GM12891 (cell line): ENCODE results near the gene SRGAP1.

ENCODE experiments used
- DNase-seq: peaks from one replicate; pipeline ENCODE4 v3.0.0; 2011; ENCODE audit warnings: low spot score; ENCODE audit not compliant: insufficient read length
- FAIRE-seq: peaks from 2 replicates; lab custom pipeline; 2011; peaks lifted over from hg19 to GRCh38; lab: Jason Lieb, UNC
- PAX5 ChIP-seq: IDR thresholded peaks from 2 replicates; pipeline ENCODE4 v1.6.1; 2011; ENCODE audit warnings: low read length, moderate library complexity, mild to moderate bottlenecking; ENCODE audit not compliant: insufficient read depth, severe bottlenecking
- POLR2A ChIP-seq: IDR thresholded peaks from 2 replicates; pipeline ENCODE4 v1.6.1; 2011; ENCODE audit warnings: low read depth, low read length, control low read depth
- POLR2AphosphoS5 ChIP-seq: IDR thresholded peaks from 2 replicates; pipeline ENCODE4 v1.6.1; 2011; ENCODE audit warnings: low read depth, low read length, control low read depth
- POU2F2 ChIP-seq: IDR thresholded peaks from 2 replicates; pipeline ENCODE4 v1.6.1; 2011; ENCODE audit warnings: low read depth, mild to moderate bottlenecking, control low read depth, low read length, moderate library complexity
- SPI1 ChIP-seq: IDR thresholded peaks from 2 replicates; pipeline ENCODE4 v1.6.1; 2011; ENCODE audit warnings: low read depth, low read length, control low read depth
- TAF1 ChIP-seq: IDR thresholded peaks from 2 replicates; pipeline ENCODE4 v1.6.1; 2011; ENCODE audit warnings: low read depth, low read length, control low read depth

Gene SRGAP1

DNA sequence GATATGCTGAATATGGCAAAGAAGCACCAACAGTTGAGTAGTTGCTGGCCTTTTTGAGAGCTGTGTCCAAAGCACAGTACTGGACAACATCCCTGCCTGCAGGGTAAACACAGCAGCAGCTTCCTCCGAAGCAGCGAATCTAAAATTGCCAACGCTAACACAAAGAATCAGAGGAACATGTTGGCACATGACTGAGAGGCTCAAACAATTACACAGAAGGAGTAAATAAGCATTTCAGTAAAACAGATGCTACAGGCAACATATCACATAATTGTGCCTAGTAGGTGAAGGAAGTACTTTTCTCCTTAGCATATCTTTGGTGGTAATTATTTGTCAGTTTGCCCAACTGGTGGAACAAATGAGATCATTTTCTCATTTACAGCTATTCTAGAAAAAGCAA is 325.5 kb downstream of the SRGAP1 start:
- DNase-seq (no peak), FAIRE-seq (no peak)
- TF ChIP-seq SPI1 (no peak), PAX5 (no peak), POLR2A (no peak), TAF1 (no peak), POU2F2 (no peak), POLR2AphosphoS5 (no peak)

- DNase-seq (no peak), FAIRE-seq (no peak)
- TF ChIP-seq SPI1 (no peak), PAX5 (no peak), POU2F2 (no peak), POLR2A (no peak), POLR2AphosphoS5 (no peak), TAF1 (no peak)
Observed at GRCh38 chr12:64170730-64171129, 326.2 kb downstream of the SRGAP1 start.

DNA sequence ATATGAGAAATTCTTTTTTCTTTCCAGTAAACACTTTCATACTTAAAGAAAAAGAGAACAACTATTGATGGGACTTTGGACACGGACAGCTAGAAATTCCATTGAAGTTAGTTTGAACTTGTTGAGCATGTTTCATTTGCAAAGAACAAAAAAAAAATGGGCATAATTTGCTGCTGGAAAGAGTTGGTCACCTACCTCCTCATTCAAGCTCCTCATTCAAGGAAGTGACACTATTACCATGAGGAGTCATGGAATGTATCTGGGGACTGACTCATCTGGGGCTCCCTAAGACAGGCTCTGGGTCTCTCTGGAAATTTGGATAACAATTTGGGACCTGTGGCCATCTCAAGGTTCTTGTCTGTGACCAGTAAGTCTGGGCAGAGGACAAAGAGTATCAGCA is 327.2 kb downstream of the SRGAP1 start:
- FAIRE-seq (no peak), DNase-seq (no peak)
- TF ChIP-seq TAF1 (no peak), POU2F2 (no peak), PAX5 (no peak), SPI1 (no peak), POLR2A (no peak), POLR2AphosphoS5 (no peak)

GRCh38 chr12:64172143-64172970 is 327.9 kb downstream of the SRGAP1 start:
- FAIRE-seq (no peak), DNase-seq (no peak)
- TF ChIP-seq POLR2A, result no peak
- no peak for TF ChIP-seq PAX5
- TF ChIP-seq SPI1, result no peak
- no peak for TF ChIP-seq POLR2AphosphoS5
- TF ChIP-seq POU2F2, result no peak
- TF ChIP-seq TAF1, result no peak

GRCh38 chr12:64173456-64173855 is 329.0 kb downstream of the SRGAP1 start:
- DNase-seq, result no peak
- no peak for FAIRE-seq
- TF ChIP-seq POLR2AphosphoS5, result no peak
- no peak for TF ChIP-seq TAF1
- TF ChIP-seq PAX5, result no peak

DNA sequence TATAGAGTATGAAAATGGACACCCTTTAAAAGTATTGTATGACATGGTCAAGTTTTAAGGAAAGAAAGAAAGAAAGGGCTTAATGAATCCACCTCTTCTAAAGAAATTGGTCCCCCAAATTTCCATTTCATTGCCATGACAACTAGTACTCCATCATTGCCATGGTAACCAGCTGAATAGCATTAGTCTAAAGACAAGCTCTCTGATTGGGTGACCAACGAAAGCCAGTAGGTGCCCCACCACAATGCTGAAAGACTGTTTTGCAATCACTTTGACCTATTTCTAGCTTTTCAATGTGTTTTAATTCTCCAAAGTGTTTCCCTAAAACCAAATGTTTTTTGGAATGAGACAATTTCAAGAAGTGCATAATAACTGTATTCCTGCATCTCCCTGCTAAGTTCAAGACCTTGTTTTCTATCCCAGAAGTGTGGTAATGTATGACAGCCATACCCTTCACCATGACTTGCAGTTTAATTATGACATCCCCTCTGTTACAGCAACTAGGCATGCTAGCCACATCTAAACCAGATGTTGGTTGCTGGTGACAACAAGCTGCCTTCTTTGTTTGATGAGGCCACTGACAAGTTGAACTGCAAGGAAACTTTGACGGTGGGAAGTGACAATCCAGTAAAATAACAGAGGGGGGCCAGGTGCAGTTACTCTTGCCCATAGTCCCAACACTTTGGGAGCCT is 330.9 kb downstream of the SRGAP1 start:
- no peak for DNase-seq
- TF ChIP-seq TAF1, result no peak
- no peak for TF ChIP-seq PAX5
- TF ChIP-seq SPI1, result no peak
- no peak for TF ChIP-seq POU2F2
- TF ChIP-seq POLR2AphosphoS5, result no peak
- TF ChIP-seq POLR2A, result no peak
- no peak for FAIRE-seq

- TF ChIP-seq TAF1 (no peak), SPI1 (no peak), POLR2A (no peak), POLR2AphosphoS5 (no peak), POU2F2 (no peak), PAX5 (no peak)
- FAIRE-seq (no peak), DNase-seq (no peak)
Observed at GRCh38 chr12:64177001-64177400, 332.5 kb downstream of the SRGAP1 start.

- TF ChIP-seq POLR2AphosphoS5, result no peak
- no peak for TF ChIP-seq POLR2A
- TF ChIP-seq TAF1, result no peak
- TF ChIP-seq PAX5, result no peak
- TF ChIP-seq POU2F2, result no peak
- no peak for TF ChIP-seq SPI1
- FAIRE-seq, result no peak
- no peak for DNase-seq
Observed at GRCh38 chr12:64178122-64178521, 333.6 kb downstream of the SRGAP1 start.

- no peak for FAIRE-seq
Observed at GRCh38 chr12:64180951-64181350, 336.5 kb downstream of the SRGAP1 start.

More at GRCh38 chr12:64180951-64181350, 336.5 kb downstream of the SRGAP1 start:
- no peak for DNase-seq
- TF ChIP-seq POLR2A, result no peak
- no peak for TF ChIP-seq SPI1
- no peak for TF ChIP-seq POLR2AphosphoS5
- no peak for TF ChIP-seq POU2F2
- no peak for TF ChIP-seq PAX5
- TF ChIP-seq TAF1, result no peak
